Sigmoid colon (tissue), 3 donors: Measurements from ENCODE around the gene PDE9A.

Source experiments
- POLR2A ChIP-seq, 2 donors: fragments of 450-650 bp; IDR thresholded peaks; one replicate each; pipeline ENCODE4 v1.6.1; 2016; ENCODE audit warnings: antibody characterized with exemption in 2 of 2, mild to moderate bottlenecking in 2 of 2, moderate library complexity in 2 of 2
- TF ChIP-seq, protein P1 (sequence below), 4 experiments: fragments of 450-650 bp in 3 of 4; fragments of 200-600 bp in 1 of 4; IDR thresholded peaks; one replicate each; pipeline ENCODE4 v1.5.1; 2016 to 2019; ENCODE audit warnings: antibody characterized with exemption in 4 of 4, mild to moderate bottlenecking in 3 of 4, moderate library complexity in 2 of 4

DNA sequence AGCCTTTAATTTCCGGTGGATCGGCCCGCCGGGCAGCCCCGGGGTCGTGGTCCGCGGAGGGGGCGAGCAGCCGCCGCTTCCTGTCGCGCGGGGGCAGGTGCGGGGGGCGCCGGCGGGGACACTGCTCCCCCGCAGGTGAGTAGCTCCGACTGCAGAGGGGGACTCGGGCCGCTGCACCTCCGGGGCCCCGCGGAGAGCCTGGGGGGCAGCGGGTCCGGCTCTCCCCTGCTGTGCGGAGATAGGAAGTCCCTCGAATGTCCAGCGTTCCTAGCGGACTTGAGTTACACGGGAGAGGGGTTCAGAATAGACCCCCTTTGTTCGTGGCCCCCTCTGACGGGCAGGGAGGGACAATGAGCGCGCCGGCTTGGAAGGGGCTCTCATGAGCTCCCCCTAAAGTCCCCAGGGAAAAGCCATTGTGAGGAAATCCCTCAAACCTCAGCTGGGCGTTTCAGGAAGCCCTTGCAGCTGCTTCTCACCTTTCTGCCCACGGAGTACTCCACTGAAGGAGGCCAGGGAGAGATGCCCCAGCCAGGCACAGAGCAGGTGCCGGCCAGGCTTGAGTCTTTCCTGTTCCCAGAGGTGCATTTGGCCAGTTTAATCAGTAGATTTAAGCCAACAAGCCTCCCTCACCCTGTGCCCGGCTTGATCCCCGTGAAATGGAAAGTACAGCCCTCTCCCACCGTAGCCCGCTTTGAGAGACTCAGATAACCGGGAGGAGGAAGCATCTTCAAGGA, 925 bp downstream of the PDE9A start:
- no peak for TF ChIP-seq POLR2A (IDR thresholded peaks at IDR 0.05)
- TF ChIP-seq, protein P1, sequence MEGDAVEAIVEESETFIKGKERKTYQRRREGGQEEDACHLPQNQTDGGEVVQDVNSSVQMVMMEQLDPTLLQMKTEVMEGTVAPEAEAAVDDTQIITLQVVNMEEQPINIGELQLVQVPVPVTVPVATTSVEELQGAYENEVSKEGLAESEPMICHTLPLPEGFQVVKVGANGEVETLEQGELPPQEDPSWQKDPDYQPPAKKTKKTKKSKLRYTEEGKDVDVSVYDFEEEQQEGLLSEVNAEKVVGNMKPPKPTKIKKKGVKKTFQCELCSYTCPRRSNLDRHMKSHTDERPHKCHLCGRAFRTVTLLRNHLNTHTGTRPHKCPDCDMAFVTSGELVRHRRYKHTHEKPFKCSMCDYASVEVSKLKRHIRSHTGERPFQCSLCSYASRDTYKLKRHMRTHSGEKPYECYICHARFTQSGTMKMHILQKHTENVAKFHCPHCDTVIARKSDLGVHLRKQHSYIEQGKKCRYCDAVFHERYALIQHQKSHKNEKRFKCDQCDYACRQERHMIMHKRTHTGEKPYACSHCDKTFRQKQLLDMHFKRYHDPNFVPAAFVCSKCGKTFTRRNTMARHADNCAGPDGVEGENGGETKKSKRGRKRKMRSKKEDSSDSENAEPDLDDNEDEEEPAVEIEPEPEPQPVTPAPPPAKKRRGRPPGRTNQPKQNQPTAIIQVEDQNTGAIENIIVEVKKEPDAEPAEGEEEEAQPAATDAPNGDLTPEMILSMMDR (IDR thresholded peaks at IDR 0.05), result no peak
